SK-N-SH treated with all-trans-retinoic acid at 6 μM for 48 hours (cell line): ENCODE results near the gene CNTRL.

Experiments used
- ARNTL ChIP-seq: fragments of 450-650 bp; formaldehyde crosslinking; IDR thresholded peaks from 2 replicates; pipeline ENCODE4 v1.5.0; 2020; ENCODE audit warnings: low read depth, mild to moderate bottlenecking, moderate library complexity, borderline replicate concordance
- CREB5 ChIP-seq: fragments of 250-450 bp; sonication (Bioruptor Pico); IDR thresholded peaks from 2 replicates; pipeline ENCODE4 v1.5.1; 2020; ENCODE audit warnings: low read depth, mild to moderate bottlenecking, moderate library complexity
- CSRNP3 ChIP-seq: fragments of 250-450 bp; sonication (Bioruptor Pico); IDR thresholded peaks from 2 replicates; pipeline ENCODE4 v1.5.1; 2021; ENCODE audit warnings: mild to moderate bottlenecking, moderate library complexity
- ISL1 ChIP-seq: fragments of 250-450 bp; sonication (Bioruptor Pico); IDR thresholded peaks from 2 replicates; pipeline ENCODE4 v2.1.2; 2022; ENCODE audit warnings: mild to moderate bottlenecking, moderate library complexity
- PATZ1 ChIP-seq: fragments of 250-450 bp; sonication (Bioruptor Pico); IDR thresholded peaks from 2 replicates; pipeline ENCODE4 v1.8.0; 2020; ENCODE audit warnings: mild to moderate bottlenecking, moderate library complexity, borderline replicate concordance
- POU6F1 ChIP-seq: fragments of 250-450 bp; sonication (Bioruptor Pico); IDR thresholded peaks from 2 replicates; pipeline ENCODE4 v1.8.0; 2021; ENCODE audit warnings: low read depth, mild to moderate bottlenecking, moderate library complexity, borderline replicate concordance

- TF ChIP-seq CREB5 (CRISPR knock-in tag), result no peak
- no peak for TF ChIP-seq PATZ1
- no peak for TF ChIP-seq ARNTL
- no peak for TF ChIP-seq POU6F1 (CRISPR knock-in tag)
- TF ChIP-seq CSRNP3 (CRISPR knock-in tag), result no peak
- no peak for TF ChIP-seq ISL1 (CRISPR knock-in tag)
These were observed 151.4 kb downstream of the CNTRL start for GRCh38 chr9:121226175-121226574.
